ENCODE results near the gene MRPL20. TPM values are rescaled to one million over a fixed set of nuclear protein-coding genes. Genes with fewer than 3 reads are reported as not detected.
"Not testable (repeated sequence)": the region's sequence is repeated elsewhere in the genome, so short reads cannot be mapped to it uniquely, and the experiment has no call there.

Gene MRPL20
- total and polyA plus RNA-seq, 12 donors = 98.9 to 276 (median 158) TPM

DNA sequence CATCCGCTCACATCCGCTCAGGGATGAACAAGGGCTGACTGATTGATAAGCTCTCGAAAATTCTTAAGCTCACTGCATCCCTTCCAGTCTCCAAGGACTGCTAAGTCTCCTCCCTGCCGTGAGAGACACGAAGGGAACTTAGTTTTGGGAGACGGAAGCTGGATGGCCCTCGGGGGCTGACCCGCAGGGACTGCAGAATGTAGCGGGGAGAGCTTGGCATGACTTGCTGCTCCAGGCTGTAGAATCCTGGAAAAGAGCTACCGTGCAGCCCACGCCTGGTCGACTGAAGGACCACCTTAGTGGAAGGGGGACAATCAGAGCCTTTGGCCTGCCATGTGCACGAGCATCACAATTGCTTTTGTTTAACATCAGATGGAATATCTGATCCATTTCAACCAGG, 8.7 kb upstream of the MRPL20 start:
- no peak for TF ChIP-seq POLR2A (IDR thresholded peaks at IDR 0.05)
- TF ChIP-seq, protein P1, sequence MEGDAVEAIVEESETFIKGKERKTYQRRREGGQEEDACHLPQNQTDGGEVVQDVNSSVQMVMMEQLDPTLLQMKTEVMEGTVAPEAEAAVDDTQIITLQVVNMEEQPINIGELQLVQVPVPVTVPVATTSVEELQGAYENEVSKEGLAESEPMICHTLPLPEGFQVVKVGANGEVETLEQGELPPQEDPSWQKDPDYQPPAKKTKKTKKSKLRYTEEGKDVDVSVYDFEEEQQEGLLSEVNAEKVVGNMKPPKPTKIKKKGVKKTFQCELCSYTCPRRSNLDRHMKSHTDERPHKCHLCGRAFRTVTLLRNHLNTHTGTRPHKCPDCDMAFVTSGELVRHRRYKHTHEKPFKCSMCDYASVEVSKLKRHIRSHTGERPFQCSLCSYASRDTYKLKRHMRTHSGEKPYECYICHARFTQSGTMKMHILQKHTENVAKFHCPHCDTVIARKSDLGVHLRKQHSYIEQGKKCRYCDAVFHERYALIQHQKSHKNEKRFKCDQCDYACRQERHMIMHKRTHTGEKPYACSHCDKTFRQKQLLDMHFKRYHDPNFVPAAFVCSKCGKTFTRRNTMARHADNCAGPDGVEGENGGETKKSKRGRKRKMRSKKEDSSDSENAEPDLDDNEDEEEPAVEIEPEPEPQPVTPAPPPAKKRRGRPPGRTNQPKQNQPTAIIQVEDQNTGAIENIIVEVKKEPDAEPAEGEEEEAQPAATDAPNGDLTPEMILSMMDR (IDR thresholded peaks at IDR 0.05) = no peak
- Histone ChIP-seq H3K27ac (no peak overlapping the region), H3K9me3 (replicated peaks in 1 of 3) (no peaks in the 10 kb centered on the region), H3K4me1 (replicated peaks in 1 of 2) (no peaks in the 10 kb centered on the region), H3K4me3 (no peak overlapping the region), H3K27me3 (no peaks in the 10 kb centered on the region), H3K36me3 (replicated peaks in 1 of 2) (no peaks in the 10 kb centered on the region)
- 71 to 77% (median 76%) methylated on average over 13 of the region's 13 CpGs for WGBS, 4 donors
- intact Hi-C loops (cut with DNase I) = no loop called here
- no peak for DNase-seq

DNA sequence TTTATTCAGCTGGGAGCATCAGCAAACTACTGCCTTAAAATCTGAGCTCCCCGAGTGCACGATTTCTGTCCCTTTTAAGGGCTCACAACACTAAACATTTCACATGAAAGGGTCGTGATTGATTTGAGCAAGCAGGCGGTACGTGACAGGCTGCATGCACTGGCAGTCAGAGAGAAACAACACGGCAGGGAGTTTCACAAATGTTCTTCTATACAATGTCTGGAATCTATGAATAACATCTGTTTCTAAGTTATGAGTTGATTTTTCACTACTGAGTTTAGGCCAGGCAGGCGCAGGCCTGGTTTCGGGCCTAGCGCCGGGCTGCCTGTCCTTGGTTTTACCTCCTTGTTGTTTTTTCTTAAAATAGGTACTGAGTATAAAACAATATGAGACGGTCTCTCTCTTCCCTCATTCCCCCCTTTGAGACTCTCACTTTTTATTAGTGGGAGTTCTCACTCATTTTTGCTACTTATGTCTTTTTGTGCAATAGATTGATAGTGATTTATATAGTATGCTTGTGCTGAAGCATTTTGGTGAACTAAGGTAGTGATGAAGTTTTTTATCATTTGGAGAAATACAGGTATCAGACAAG, 5.3 kb upstream of the MRPL20 start:
- H3K36me3 ChIP-seq (replicated peaks in 1 of 2); H3K27ac ChIP-seq; intact Hi-C loops (cut with DNase I); H3K4me3 ChIP-seq; DNase-seq; H3K9me3 ChIP-seq (replicated peaks in 1 of 3); H3K27me3 ChIP-seq: not testable (repeated sequence)
- peaks cover 5 to 12% of the 10 kb centered on the region in 2 donors for H3K4me1 ChIP-seq (replicated peaks in 1 of 2)
- WGBS, 4 donors = 92 to 96% (median 94%) methylated on average over 11 of the region's 11 CpGs

DNA sequence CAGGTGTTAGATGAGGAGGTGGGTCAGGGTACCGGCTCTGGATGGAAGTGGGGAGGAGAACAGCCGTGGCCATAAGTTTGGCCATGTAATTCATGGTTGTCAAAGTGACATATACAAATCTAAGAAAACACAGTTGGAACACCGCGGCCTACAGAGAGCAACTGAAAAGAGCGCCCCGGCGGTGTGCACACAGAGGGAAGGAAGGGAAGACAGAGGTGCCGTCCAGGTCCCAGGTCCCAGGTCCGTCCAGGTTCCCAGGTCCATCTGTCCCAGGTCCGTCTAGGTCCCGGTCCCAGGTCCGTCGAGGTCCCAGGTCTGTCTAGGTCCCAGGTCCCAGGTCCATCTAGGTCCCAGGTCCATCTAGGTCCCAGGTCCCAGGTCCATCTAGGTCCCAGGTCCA, 4.5 kb upstream of the MRPL20 start:
- TF ChIP-seq, protein P1 (IDR thresholded peaks at IDR 0.05) = no peak
- TF ChIP-seq POLR2A (IDR thresholded peaks at IDR 0.05) = no peak
- DNase-seq = no peak
- peaks cover 5 to 12% of the 10 kb centered on the region in 2 donors for H3K4me1 ChIP-seq (replicated peaks in 1 of 2)
- no peak overlapping the region for H3K27ac ChIP-seq
- intact Hi-C loops (cut with DNase I) = no loop called here
- H3K36me3 ChIP-seq (replicated peaks in 1 of 2) = no peaks in the 10 kb centered on the region
- WGBS, 4 donors = 89 to 95% (median 93%) methylated on average over 8 to 13 of the region's 13 CpGs
- H3K27me3 ChIP-seq = no peaks in the 10 kb centered on the region
- H3K9me3 ChIP-seq (replicated peaks in 1 of 3) = no peaks in the 10 kb centered on the region
- H3K4me3 ChIP-seq = no peak overlapping the region

DNA sequence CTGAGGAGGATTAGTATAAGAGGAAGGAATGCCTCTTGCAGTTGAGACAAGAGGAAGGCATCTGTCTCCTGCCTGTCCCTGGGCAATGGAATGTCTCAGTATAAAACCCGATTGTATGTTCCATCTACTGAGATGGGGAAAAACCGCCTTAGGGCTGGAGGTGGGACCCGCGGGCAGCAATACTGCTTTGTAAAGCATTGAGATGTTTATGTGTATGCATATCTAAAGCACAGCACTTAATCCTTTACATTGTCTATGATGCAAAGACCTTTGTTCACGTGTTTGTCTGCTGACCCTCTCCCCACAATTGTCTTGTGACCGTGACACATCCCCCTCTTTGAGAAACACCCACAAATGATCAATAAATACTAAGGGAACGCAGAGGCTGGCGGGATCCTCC, 3.1 kb upstream of the MRPL20 start:
- H3K36me3 ChIP-seq (replicated peaks in 1 of 2); DNase-seq; H3K4me3 ChIP-seq; intact Hi-C loops (cut with DNase I); H3K27ac ChIP-seq; H3K9me3 ChIP-seq (replicated peaks in 1 of 3); H3K27me3 ChIP-seq: not testable (repeated sequence)
- peaks cover 13 to 24% of the 10 kb centered on the region in 2 donors for H3K4me1 ChIP-seq (replicated peaks in 1 of 2)
- WGBS, 4 donors = 69 to 77% (median 72%) methylated on average over 8 of the region's 8 CpGs

DNA sequence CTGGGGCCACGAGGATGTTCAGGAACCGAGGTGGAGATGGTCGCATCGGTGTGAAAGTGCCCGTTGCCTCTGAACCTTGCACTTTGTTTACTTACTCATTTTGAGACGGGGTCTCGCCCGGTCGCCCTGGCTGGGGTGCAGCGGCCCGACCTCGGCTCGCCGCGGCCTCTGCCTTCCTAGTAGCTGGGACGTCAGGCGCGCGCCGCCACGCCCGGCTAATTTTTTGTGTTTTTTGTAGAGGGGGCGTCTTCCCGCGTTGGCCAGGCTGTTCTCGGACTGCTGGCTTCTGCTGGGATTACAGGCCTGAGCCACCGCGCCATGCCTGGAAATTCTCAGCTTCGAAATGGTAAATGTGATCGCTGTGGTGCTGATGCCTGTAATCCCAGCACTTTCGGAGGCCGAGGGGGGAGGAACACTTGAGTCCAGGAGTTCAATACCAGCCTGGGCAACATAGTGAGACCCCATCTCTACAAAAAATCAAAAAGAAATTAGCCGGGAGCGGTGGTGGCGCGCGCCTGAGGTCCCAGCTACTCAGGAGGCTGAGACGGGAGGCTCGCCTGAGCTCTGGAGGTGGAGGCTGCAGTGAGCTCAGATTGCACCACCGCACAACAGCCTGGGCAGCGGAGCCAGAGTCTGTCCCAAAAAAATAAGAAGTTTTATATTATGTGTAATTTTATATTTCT, 684 bp upstream of the MRPL20 start:
- peak in 2 of 7 donors; percentile 44 to 62 for DNase-seq
- Histone ChIP-seq H3K27me3 (no peaks in the 10 kb centered on the region), H3K27ac (peak overlapping the region; percentile 46 to 90 (median 77)), H3K36me3 (replicated peaks in 1 of 2) (peaks cover 0 to 31% of the 10 kb centered on the region in 2 donors), H3K4me1 (replicated peaks in 1 of 2) (peaks cover 13 to 24% of the 10 kb centered on the region in 2 donors), H3K9me3 (replicated peaks in 1 of 3) (no peaks in the 10 kb centered on the region), H3K4me3 (peak overlapping the region; percentile 73 to 96 (median 86))
- intact Hi-C loops (cut with DNase I) = no loop called here
- TF ChIP-seq POLR2A (IDR thresholded peaks at IDR 0.05) = no peak
- TF ChIP-seq, protein P1 (IDR thresholded peaks at IDR 0.05) = peak in 2 of 6 experiments; percentile 21 to 38
- 8 to 17% (median 12%) methylated on average over 25 to 41 of the region's 41 CpGs for whole genome bisulfite sequencing, 4 donors
